ENCODE results near the gene ZBTB47.

- TF ChIP-seq CTCF (IDR thresholded peaks at IDR 0.05; ENCODE audit: poor library complexity) (no peak), EZH2 (IDR thresholded peaks at IDR 0.05; ENCODE audit: borderline replicate concordance) (no peak)
Observed at GRCh38 chr3:42694366-42694765, 40.9 kb downstream of the ZBTB47 start.

Measured in hepatocyte (in vitro differentiated cells).